ENCODE measurements around the gene REM2. TPM values are rescaled to one million over a fixed set of nuclear protein-coding genes. Genes with fewer than 3 reads are reported as not detected.

REM2 gene
- total RNA-seq, 1 donor from 2014 or later = 1.2 TPM

- H3K4me3 ChIP-seq (ENCODE audit: low read depth, low read length) = peak overlapping the region; percentile 63
- TF ChIP-seq, protein P1, sequence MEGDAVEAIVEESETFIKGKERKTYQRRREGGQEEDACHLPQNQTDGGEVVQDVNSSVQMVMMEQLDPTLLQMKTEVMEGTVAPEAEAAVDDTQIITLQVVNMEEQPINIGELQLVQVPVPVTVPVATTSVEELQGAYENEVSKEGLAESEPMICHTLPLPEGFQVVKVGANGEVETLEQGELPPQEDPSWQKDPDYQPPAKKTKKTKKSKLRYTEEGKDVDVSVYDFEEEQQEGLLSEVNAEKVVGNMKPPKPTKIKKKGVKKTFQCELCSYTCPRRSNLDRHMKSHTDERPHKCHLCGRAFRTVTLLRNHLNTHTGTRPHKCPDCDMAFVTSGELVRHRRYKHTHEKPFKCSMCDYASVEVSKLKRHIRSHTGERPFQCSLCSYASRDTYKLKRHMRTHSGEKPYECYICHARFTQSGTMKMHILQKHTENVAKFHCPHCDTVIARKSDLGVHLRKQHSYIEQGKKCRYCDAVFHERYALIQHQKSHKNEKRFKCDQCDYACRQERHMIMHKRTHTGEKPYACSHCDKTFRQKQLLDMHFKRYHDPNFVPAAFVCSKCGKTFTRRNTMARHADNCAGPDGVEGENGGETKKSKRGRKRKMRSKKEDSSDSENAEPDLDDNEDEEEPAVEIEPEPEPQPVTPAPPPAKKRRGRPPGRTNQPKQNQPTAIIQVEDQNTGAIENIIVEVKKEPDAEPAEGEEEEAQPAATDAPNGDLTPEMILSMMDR (IDR thresholded peaks at IDR 0.05; ENCODE audit: insufficient read depth, low read length, poor library complexity, severe bottlenecking) = no peak
- H3K27me3 ChIP-seq (ENCODE audit: control insufficient read depth, insufficient read depth, low read length) = no peaks in the 10 kb centered on the region
- no peaks in the 10 kb centered on the region for H3K36me3 ChIP-seq (ENCODE audit: control insufficient read depth, insufficient read depth, low read length)
- no peak for DNase-seq (ENCODE audit: low read depth)
These were observed 3.0 kb downstream of the REM2 start for GRCh38 chr14:22885975-22886374.

DNA sequence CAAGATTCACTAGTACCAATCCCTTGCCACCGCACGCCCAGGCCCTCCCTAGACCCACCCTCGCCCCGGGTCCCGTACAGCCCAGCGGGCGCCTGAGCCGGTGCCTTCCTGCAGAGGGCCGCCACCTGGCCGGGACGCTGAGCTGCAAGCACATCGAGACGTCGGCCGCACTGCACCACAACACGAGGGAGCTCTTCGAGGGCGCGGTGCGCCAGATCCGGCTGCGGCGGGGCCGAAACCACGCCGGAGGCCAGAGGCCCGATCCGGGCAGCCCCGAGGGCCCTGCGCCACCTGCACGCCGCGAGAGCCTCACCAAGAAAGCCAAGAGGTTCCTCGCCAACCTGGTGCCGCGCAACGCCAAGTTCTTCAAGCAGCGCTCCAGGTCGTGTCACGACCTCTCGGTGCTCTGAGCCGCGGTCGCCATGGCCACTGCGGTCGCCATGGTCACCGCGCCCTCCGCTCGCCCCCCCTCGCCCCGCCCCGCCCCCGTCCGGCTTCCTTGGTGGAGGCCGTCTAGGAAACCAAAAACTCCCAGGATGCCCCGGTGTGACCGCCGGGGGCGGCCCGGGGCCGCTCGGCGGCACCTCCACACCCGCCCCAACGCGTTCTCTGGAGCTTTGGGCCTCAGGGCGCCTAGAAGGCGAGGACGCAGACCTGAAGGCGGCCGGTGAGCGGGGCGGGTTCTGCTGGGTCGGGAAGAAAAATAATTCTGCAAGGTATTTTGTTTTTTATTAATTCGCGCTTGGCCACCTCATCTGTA, 3.7 kb downstream of the REM2 start:
- TF ChIP-seq, protein P1 (IDR thresholded peaks at IDR 0.05; ENCODE audit: insufficient read depth, low read length, poor library complexity, severe bottlenecking) = peak; percentile 21
- no peaks in the 10 kb centered on the region for H3K27me3 ChIP-seq (ENCODE audit: control insufficient read depth, insufficient read depth, low read length)
- H3K4me3 ChIP-seq (ENCODE audit: low read depth, low read length) = peak overlapping the region; percentile 63
- DNase-seq (ENCODE audit: low read depth) = no peak
- no peaks in the 10 kb centered on the region for H3K36me3 ChIP-seq (ENCODE audit: control insufficient read depth, insufficient read depth, low read length)

- DNase-seq (ENCODE audit: low read depth) = peak; percentile 92
- TF ChIP-seq, protein P1 (IDR thresholded peaks at IDR 0.05; ENCODE audit: insufficient read depth, low read length, poor library complexity, severe bottlenecking) = no peak
- Histone ChIP-seq H3K4me3 (ENCODE audit: low read depth, low read length) (peak overlapping the region; percentile 63), H3K27me3 (ENCODE audit: control insufficient read depth, insufficient read depth, low read length) (no peaks in the 10 kb centered on the region), H3K36me3 (ENCODE audit: control insufficient read depth, insufficient read depth, low read length) (no peaks in the 10 kb centered on the region)
These were observed 4.4 kb downstream of the REM2 start for GRCh38 chr14:22887260-22887989.

- Histone ChIP-seq H3K36me3 (ENCODE audit: control insufficient read depth, insufficient read depth, low read length) (no peaks in the 10 kb centered on the region), H3K4me3 (ENCODE audit: low read depth, low read length) (peak overlapping the region; percentile 63), H3K27me3 (ENCODE audit: control insufficient read depth, insufficient read depth, low read length) (no peaks in the 10 kb centered on the region)
- DNase-seq (ENCODE audit: low read depth) = no peak
- TF ChIP-seq, protein P1 (IDR thresholded peaks at IDR 0.05; ENCODE audit: insufficient read depth, low read length, poor library complexity, severe bottlenecking) = no peak
These were observed 5.0 kb downstream of the REM2 start for GRCh38 chr14:22887990-22888378.

- DNase-seq (ENCODE audit: low read depth) = no peak
- TF ChIP-seq, protein P1 (IDR thresholded peaks at IDR 0.05; ENCODE audit: insufficient read depth, low read length, poor library complexity, severe bottlenecking) = no peak
- H3K36me3 ChIP-seq (ENCODE audit: control insufficient read depth, insufficient read depth, low read length) = no peaks in the 10 kb centered on the region
- no peaks in the 10 kb centered on the region for H3K27me3 ChIP-seq (ENCODE audit: control insufficient read depth, insufficient read depth, low read length)
- no peak overlapping the region for H3K4me3 ChIP-seq (ENCODE audit: low read depth, low read length)
These were observed 5.6 kb downstream of the REM2 start for GRCh38 chr14:22888662-22889061.
